Measurements from ENCODE around the gene TXNRD2. TPM values are rescaled to one million over a fixed set of nuclear protein-coding genes. Genes with fewer than 3 reads are reported as not detected.

Gene TXNRD2
- total RNA-seq, 1 experiment from 2014 or later, result 22.9 TPM

- Histone ChIP-seq H4K20me1 (ENCODE audit: control insufficient read depth, insufficient read depth, insufficient read length) (peaks cover 3% of the 10 kb centered on the region), H3K4me1 (ENCODE audit: insufficient read depth, low read length) (no peaks in the 10 kb centered on the region; the same call in 1 of the 2 replicates), H3K4ac (ENCODE audit: low read depth, low read length) (no peak overlapping the region), H3K18ac (ENCODE audit: insufficient read length, low read depth, low read length) (no peak overlapping the region), H2AFZ (ENCODE audit: low read length) (no peak overlapping the region), H2BK20ac (ENCODE audit: low read depth, low read length, poor library complexity, severe bottlenecking) (no peak overlapping the region), H3K56ac (ENCODE audit: insufficient read length, low read depth, low read length) (no peak overlapping the region), H3K79me2 (ENCODE audit: insufficient read depth, low read length) (no peaks in the 10 kb centered on the region), H3K9me3 (ENCODE audit: control insufficient read depth, low read depth, low read length) (no peaks in the 10 kb centered on the region), H2AK5ac (ENCODE audit: insufficient read length, low read length) (no peak overlapping the region), H3K9ac (ENCODE audit: extremely low read depth, insufficient read length, low read length) (no peak overlapping the region), H3K27ac (ENCODE audit: insufficient read length, low read depth, low read length) (no peak overlapping the region), H3K14ac (ENCODE audit: insufficient read depth, low read length) (no peak overlapping the region), H4K8ac (replicated peaks; ENCODE audit: insufficient read length, low read depth, low read length) (no peak overlapping the region), H4K5ac (ENCODE audit: insufficient read length, low read depth, low read length) (no peak overlapping the region), H2BK12ac (ENCODE audit: insufficient read length, low read depth, low read length) (no peak overlapping the region), H3K23me2 (ENCODE audit: insufficient read length, low read depth, low read length, poor library complexity, severe bottlenecking) (no peaks in the 10 kb centered on the region), H3K79me1 (ENCODE audit: insufficient read depth, low read depth, low read length, poor library complexity, severe bottlenecking) (peaks cover 4% of the 10 kb centered on the region), H3T11ph (ENCODE audit: low read length) (no peak overlapping the region), H3K27me3 (ENCODE audit: insufficient read depth, low read length) (no peaks in the 10 kb centered on the region), H2BK5ac (ENCODE audit: insufficient read length, low read length) (no peak overlapping the region), H2BK15ac (ENCODE audit: low read depth, low read length) (no peak overlapping the region), H2BK120ac (ENCODE audit: low read depth, low read length, poor library complexity, severe bottlenecking) (no peak overlapping the region), H3K4me2 (ENCODE audit: insufficient read depth, insufficient read length, low read length) (peak overlapping the region; percentile 33), H3K23ac (ENCODE audit: insufficient read length, low read depth, low read length) (no peak overlapping the region), H4K91ac (ENCODE audit: insufficient read length, low read depth, low read length) (no peak overlapping the region)
- no peak overlapping the region for H3K27ac Mint-ChIP-seq
- H3K36me3 Mint-ChIP-seq (ENCODE audit: insufficient read depth in 1 of 3, low read depth in 3 of 3), result peaks cover 0 to 1% (median under 1%) of the 10 kb centered on the region in 3 experiments; a peak in 3 of 7 replicates
- H3K4me3 Mint-ChIP-seq, result peak overlapping the region; percentile 71 to 85
- H3K4me1 Mint-ChIP-seq, result peaks cover 5 to 16% of the 10 kb centered on the region in 2 experiments; a peak in 3 of 4 replicates
- no peaks in the 10 kb centered on the region for H3K27me3 Mint-ChIP-seq (ENCODE audit: low read depth)
- WGBS (ENCODE audit: extremely low coverage, insufficient read length, low lambda C conversion rate), result no CpG with 5 or more reads among the region's 2 CpGs
- DNase-seq, result no peak
- TF ChIP-seq, protein P1, sequence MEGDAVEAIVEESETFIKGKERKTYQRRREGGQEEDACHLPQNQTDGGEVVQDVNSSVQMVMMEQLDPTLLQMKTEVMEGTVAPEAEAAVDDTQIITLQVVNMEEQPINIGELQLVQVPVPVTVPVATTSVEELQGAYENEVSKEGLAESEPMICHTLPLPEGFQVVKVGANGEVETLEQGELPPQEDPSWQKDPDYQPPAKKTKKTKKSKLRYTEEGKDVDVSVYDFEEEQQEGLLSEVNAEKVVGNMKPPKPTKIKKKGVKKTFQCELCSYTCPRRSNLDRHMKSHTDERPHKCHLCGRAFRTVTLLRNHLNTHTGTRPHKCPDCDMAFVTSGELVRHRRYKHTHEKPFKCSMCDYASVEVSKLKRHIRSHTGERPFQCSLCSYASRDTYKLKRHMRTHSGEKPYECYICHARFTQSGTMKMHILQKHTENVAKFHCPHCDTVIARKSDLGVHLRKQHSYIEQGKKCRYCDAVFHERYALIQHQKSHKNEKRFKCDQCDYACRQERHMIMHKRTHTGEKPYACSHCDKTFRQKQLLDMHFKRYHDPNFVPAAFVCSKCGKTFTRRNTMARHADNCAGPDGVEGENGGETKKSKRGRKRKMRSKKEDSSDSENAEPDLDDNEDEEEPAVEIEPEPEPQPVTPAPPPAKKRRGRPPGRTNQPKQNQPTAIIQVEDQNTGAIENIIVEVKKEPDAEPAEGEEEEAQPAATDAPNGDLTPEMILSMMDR (conservative IDR thresholded peaks at IDR 0.05), result no peak
- no peaks in the 10 kb centered on the region for H3K9me3 Mint-ChIP-seq
Measured at GRCh38 chr22:19986011-19986409, 44.4 kb upstream of the TXNRD2 start.
